CD8-positive, alpha-beta memory T cell (primary cell): Measurements from ENCODE around the gene MAP2K5. TPM values are rescaled to one million over a fixed set of nuclear protein-coding genes. Genes with fewer than 3 reads are reported as not detected.

Experiments
- CTCF ChIA-PET: fragments of 350-600 bp; sonication (Branson Sonifier 250); formaldehyde crosslinking; loops from one replicate; lab custom pipeline; 2021; ENCODE audit warnings: antibody characterized with exemption; lab: Charles Lee
- POLR2A ChIA-PET: fragments of 350-600 bp; sonication (Branson Sonifier 250); formaldehyde crosslinking; loops from one replicate; lab custom pipeline; 2021; ENCODE audit warnings: antibody characterized with exemption; lab: Charles Lee
- DNase-seq, 5 donors: peaks; one replicate each; pipeline versions ENCODE4 v3.0.0 to v3.0.0-alpha.2; 2020 to 2022; ENCODE audit warnings: mixed read lengths in 1 of 5
- H3K27ac ChIP-seq: one replicate; pipeline ENCODE4 v1.7.0; 2013; ENCODE audit warnings: low read depth, mild to moderate bottlenecking, low read length, moderate library complexity
- H3K27me3 ChIP-seq: 2 replicates; pipeline ENCODE4 v1.7.0; 2013; ENCODE audit warnings: low read length, mild to moderate bottlenecking; ENCODE audit not compliant: insufficient read depth, poor library complexity, severe bottlenecking
- H3K36me3 ChIP-seq: 2 replicates; pipeline ENCODE4 v1.7.0; 2013; ENCODE audit warnings: mild to moderate bottlenecking, low read length, moderate library complexity; ENCODE audit not compliant: insufficient read depth
- H3K4me1 ChIP-seq: 2 replicates; pipeline ENCODE4 v1.7.0; 2013; ENCODE audit warnings: mild to moderate bottlenecking, low read length, moderate library complexity; ENCODE audit not compliant: insufficient read depth
- H3K4me3 ChIP-seq: 2 replicates; pipeline ENCODE4 v1.7.0; 2013; ENCODE audit warnings: mild to moderate bottlenecking, low read length
- H3K9me3 ChIP-seq: 2 replicates; pipeline ENCODE4 v1.7.0; 2013; ENCODE audit warnings: mild to moderate bottlenecking, low read length
- H3K27ac Mint-ChIP-seq, 8 donors: one replicate each; pipeline ENCODE4 v1.8.0; 2020 to 2021; ENCODE audit warnings: mixed read lengths in 8 of 8, mild to moderate bottlenecking in 6 of 8, inconsistent platforms in 3 of 8, moderate library complexity in 3 of 8
- H3K27me3 Mint-ChIP-seq, 2 donors: one replicate each; pipeline ENCODE4 v1.8.0; 2020 to 2021; ENCODE audit warnings: mixed read lengths in 2 of 2, mild to moderate bottlenecking in 1 of 2, moderate library complexity in 1 of 2
- H3K36me3 Mint-ChIP-seq, 3 donors: one replicate each; pipeline ENCODE4 v1.8.0; 2020 to 2021; ENCODE audit warnings: mixed read lengths in 3 of 3, inconsistent platforms in 1 of 3, mild to moderate bottlenecking in 1 of 3
- H3K4me1 Mint-ChIP-seq, 3 donors: one replicate each; pipeline ENCODE4 v1.8.0; 2020 to 2021; ENCODE audit warnings: mixed read lengths in 3 of 3, inconsistent platforms in 1 of 3, mild to moderate bottlenecking in 1 of 3
- H3K4me3 Mint-ChIP-seq, 7 donors: one replicate each; pipeline ENCODE4 v1.8.0; 2020 to 2021; ENCODE audit warnings: mixed read lengths in 7 of 7, mild to moderate bottlenecking in 6 of 7, moderate library complexity in 4 of 7, inconsistent platforms in 2 of 7
- H3K9me3 Mint-ChIP-seq, 5 donors: one replicate each; pipeline ENCODE4 v1.8.0; 2020 to 2022; ENCODE audit warnings: mixed read lengths in 5 of 5, mild to moderate bottlenecking in 3 of 5, moderate library complexity in 2 of 5, inconsistent platforms in 1 of 5
- polyA plus RNA-seq: library from polyadenylated mRNA; unstranded; fragments of 300-500 nt; fragmentation: Illumina TruSeq; gene quantifications from one replicate; pipeline ENCODE4 v1.2.3, GENCODE V29; 2021
- total RNA-seq, 2 experiments: library from RNA; stranded (reverse); gene quantifications; one replicate each; pipeline ENCODE4 v1.2.3, GENCODE V29; 2021

The MAP2K5 gene
- total and polyA plus RNA-seq, 3 experiments from 2014 or later = 20.0 to 21.4 (median 20.1) TPM

- peaks cover 12 to 25% (median 24%) of the 10 kb centered on the region in 3 donors for H3K36me3 Mint-ChIP-seq
- H3K4me3 Mint-ChIP-seq = no peak overlapping the region
- no peaks in the 10 kb centered on the region for H3K9me3 ChIP-seq
- H3K27me3 Mint-ChIP-seq = no peaks in the 10 kb centered on the region
- no peak for DNase-seq
- H3K27ac ChIP-seq = no peak overlapping the region
- peaks cover 22% of the 10 kb centered on the region for H3K4me1 ChIP-seq
- ChIA-PET CTCF (interaction anchor here (5.9 kb wide), 1 partner anchor 49 kb away, joined by 41 read pairs; no protein-coding TSS in a partner anchor), POLR2A (no interaction called here)
- no peaks in the 10 kb centered on the region for H3K36me3 ChIP-seq
- peak overlapping the region in 1 of 8 donors; percentile 14 for H3K27ac Mint-ChIP-seq
- no peaks in the 10 kb centered on the region for H3K9me3 Mint-ChIP-seq
- H3K4me1 Mint-ChIP-seq = peaks cover 23 to 31% (median 30%) of the 10 kb centered on the region in 3 donors
- no peak overlapping the region for H3K4me3 ChIP-seq
- H3K27me3 ChIP-seq = no peaks in the 10 kb centered on the region
Measured at GRCh38 chr15:67786646-67787045, 244.1 kb downstream of the MAP2K5 start.

GRCh38 chr15:67788986-67789385 lies 246.5 kb downstream of the MAP2K5 start:
- H3K27ac ChIP-seq = no peak overlapping the region
- CTCF ChIA-PET = no interaction called here
- H3K36me3 ChIP-seq = no peaks in the 10 kb centered on the region
- H3K4me1 ChIP-seq = peaks cover 14% of the 10 kb centered on the region
- Mint-ChIP-seq H3K4me3 (no peak overlapping the region), H3K36me3 (peaks cover 13 to 38% (median 34%) of the 10 kb centered on the region in 3 donors), H3K27me3 (no peaks in the 10 kb centered on the region), H3K27ac (no peak overlapping the region), H3K9me3 (peaks cover 0 to 2% (median 0%) of the 10 kb centered on the region in 5 donors), H3K4me1 (peaks cover 14 to 18% (median 18%) of the 10 kb centered on the region in 3 donors)
- H3K27me3 ChIP-seq = no peaks in the 10 kb centered on the region
- H3K9me3 ChIP-seq = no peaks in the 10 kb centered on the region
- H3K4me3 ChIP-seq = no peak overlapping the region
- POLR2A ChIA-PET = no interaction called here
- DNase-seq = no peak

- Mint-ChIP-seq H3K9me3 (peaks cover 7 to 14% (median 11%) of the 10 kb centered on the region in 5 donors), H3K27me3 (peaks cover 0 to 2% of the 10 kb centered on the region in 2 donors), H3K36me3 (peaks cover 12 to 54% (median 42%) of the 10 kb centered on the region in 3 donors), H3K27ac (peak overlapping the region in 2 of 8 donors; percentile 37 to 40), H3K4me1 (peaks cover 0 to under 1% (median under 1%) of the 10 kb centered on the region in 3 donors), H3K4me3 (no peak overlapping the region)
- POLR2A ChIA-PET = no interaction called here
- no peaks in the 10 kb centered on the region for H3K27me3 ChIP-seq
- no peaks in the 10 kb centered on the region for H3K9me3 ChIP-seq
- CTCF ChIA-PET = no interaction called here
- DNase-seq = no peak
- H3K4me3 ChIP-seq = no peak overlapping the region
- no peaks in the 10 kb centered on the region for H3K4me1 ChIP-seq
- H3K36me3 ChIP-seq = no peaks in the 10 kb centered on the region
- no peak overlapping the region for H3K27ac ChIP-seq
Measured at GRCh38 chr15:67790610-67791319, 248.3 kb downstream of the MAP2K5 start.

- H3K9me3 Mint-ChIP-seq = peaks cover 7 to 16% (median 11%) of the 10 kb centered on the region in 5 donors
- H3K9me3 ChIP-seq = no peaks in the 10 kb centered on the region
- H3K36me3 ChIP-seq = no peaks in the 10 kb centered on the region
- no peaks in the 10 kb centered on the region for H3K4me1 Mint-ChIP-seq
- CTCF ChIA-PET = no interaction called here
- no peak overlapping the region for H3K4me3 Mint-ChIP-seq
- H3K27me3 ChIP-seq = no peaks in the 10 kb centered on the region
- DNase-seq = no peak
- peaks cover 0 to 2% of the 10 kb centered on the region in 2 donors for H3K27me3 Mint-ChIP-seq
- POLR2A ChIA-PET = no interaction called here
- H3K4me3 ChIP-seq = no peak overlapping the region
- H3K36me3 Mint-ChIP-seq = peaks cover 14 to 56% (median 45%) of the 10 kb centered on the region in 3 donors
- H3K27ac ChIP-seq = no peak overlapping the region
- no peak overlapping the region for H3K27ac Mint-ChIP-seq
- H3K4me1 ChIP-seq = no peaks in the 10 kb centered on the region
Measured at GRCh38 chr15:67792250-67792942, 249.9 kb downstream of the MAP2K5 start.

DNA sequence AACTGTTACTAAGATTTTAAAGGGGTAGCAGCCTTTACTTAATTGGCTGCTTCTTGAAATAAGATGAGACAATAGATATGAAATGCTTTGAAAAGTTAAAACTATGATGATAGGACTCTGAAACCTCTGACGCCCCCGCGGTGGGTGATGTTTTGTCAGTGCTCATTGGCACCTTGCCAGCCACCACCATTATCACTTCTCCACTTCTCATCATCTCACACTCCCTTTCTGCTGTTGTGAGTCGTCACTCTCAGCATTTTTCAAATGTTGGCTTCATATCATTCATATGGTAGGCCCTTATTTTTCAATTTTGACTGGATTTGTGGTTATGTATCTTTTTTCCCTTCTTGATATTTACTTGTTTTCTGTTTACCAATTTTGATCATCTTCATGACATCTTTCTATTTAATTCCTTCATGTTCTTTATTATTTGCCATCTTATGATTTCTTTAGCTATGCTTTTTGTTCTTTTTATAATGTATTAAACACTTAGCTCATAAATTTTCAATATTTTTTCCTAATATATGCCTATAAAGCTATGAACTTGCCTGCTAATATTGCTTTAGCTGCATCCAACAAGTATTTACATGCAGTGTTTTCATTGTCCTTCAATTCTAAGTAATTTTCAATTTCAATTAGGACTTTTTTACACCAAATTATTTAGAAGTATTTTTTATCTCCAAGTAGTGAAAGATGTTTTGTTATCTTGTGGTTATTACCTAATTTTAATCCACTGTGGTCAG lies 252.5 kb downstream of the MAP2K5 start:
- H3K9me3 ChIP-seq = no peaks in the 10 kb centered on the region
- no peak overlapping the region for H3K27ac ChIP-seq
- CTCF ChIA-PET = no interaction called here
- Mint-ChIP-seq H3K36me3 (peaks cover 14 to 50% (median 45%) of the 10 kb centered on the region in 3 donors), H3K27me3 (peaks cover 0 to 2% of the 10 kb centered on the region in 2 donors), H3K4me1 (no peaks in the 10 kb centered on the region), H3K9me3 (peaks cover 7 to 16% (median 11%) of the 10 kb centered on the region in 5 donors), H3K4me3 (no peak overlapping the region), H3K27ac (peak overlapping the region in 1 of 8 donors; percentile 5)
- no peaks in the 10 kb centered on the region for H3K27me3 ChIP-seq
- no peak overlapping the region for H3K4me3 ChIP-seq
- H3K36me3 ChIP-seq = no peaks in the 10 kb centered on the region
- peak in 1 of 5 donors; percentile 6 for DNase-seq
- POLR2A ChIA-PET = no interaction called here
- no peaks in the 10 kb centered on the region for H3K4me1 ChIP-seq

GRCh38 chr15:67796196-67797127 lies 254.0 kb downstream of the MAP2K5 start:
- no peaks in the 10 kb centered on the region for H3K36me3 ChIP-seq
- Mint-ChIP-seq H3K27me3 (peaks cover 0 to 2% of the 10 kb centered on the region in 2 donors), H3K4me1 (no peaks in the 10 kb centered on the region), H3K9me3 (peaks cover 7 to 16% (median 11%) of the 10 kb centered on the region in 5 donors), H3K4me3 (no peak overlapping the region), H3K27ac (no peak overlapping the region), H3K36me3 (peaks cover 14 to 43% (median 41%) of the 10 kb centered on the region in 3 donors)
- ChIA-PET CTCF (no interaction called here), POLR2A (no interaction called here)
- no peaks in the 10 kb centered on the region for H3K27me3 ChIP-seq
- no peak for DNase-seq
- H3K9me3 ChIP-seq = no peaks in the 10 kb centered on the region
- H3K27ac ChIP-seq = no peak overlapping the region
- H3K4me1 ChIP-seq = no peaks in the 10 kb centered on the region
- no peak overlapping the region for H3K4me3 ChIP-seq

- H3K4me1 Mint-ChIP-seq = no peaks in the 10 kb centered on the region
- Histone ChIP-seq H3K36me3 (no peaks in the 10 kb centered on the region), H3K4me3 (no peak overlapping the region), H3K27me3 (no peaks in the 10 kb centered on the region), H3K27ac (no peak overlapping the region), H3K4me1 (no peaks in the 10 kb centered on the region), H3K9me3 (no peaks in the 10 kb centered on the region)
- ChIA-PET CTCF (no interaction called here), POLR2A (no interaction called here)
- peaks cover 5 to 10% (median 7%) of the 10 kb centered on the region in 5 donors for H3K9me3 Mint-ChIP-seq
- peaks cover 8 to 31% (median 20%) of the 10 kb centered on the region in 3 donors for H3K36me3 Mint-ChIP-seq
- no peak overlapping the region for H3K4me3 Mint-ChIP-seq
- H3K27ac Mint-ChIP-seq = no peak overlapping the region
- no peaks in the 10 kb centered on the region for H3K27me3 Mint-ChIP-seq
- DNase-seq = no peak
Measured at GRCh38 chr15:67799801-67800205, 257.3 kb downstream of the MAP2K5 start.
